Body of pancreas (tissue), 4 donors: Measurements from ENCODE around the gene SORCS1.
A peak's percentile ranks its signal among the peaks of the same experiment; 100 is the strongest.

Experiments used
- CTCF ChIP-seq, 7 experiments: fragments of 450-650 bp in 4 of 7; fragments of 200-600 bp in 3 of 7; sonication (generic) in 3 of 7; IDR thresholded peaks; one replicate each; pipeline ENCODE4 v1.5.1; 2016 to 2019; ENCODE audit warnings: antibody characterized with exemption in 7 of 7
- POLR2A ChIP-seq, 3 donors: fragments of 450-650 bp; IDR thresholded peaks; one replicate each; pipeline ENCODE4 v1.6.1; 2016; ENCODE audit warnings: antibody characterized with exemption in 3 of 3, mild to moderate bottlenecking in 2 of 3

GRCh38 chr10:106722524-106722923, 442.0 kb downstream of the SORCS1 start:
- no peak for TF ChIP-seq POLR2A (IDR thresholded peaks at IDR 0.05)
- peak in 3 of 7 experiments; percentile 15 to 24 (median 18) for TF ChIP-seq CTCF (IDR thresholded peaks at IDR 0.05)
